Dedifferentiated amniotic fluid mesenchymal stem cell (primary cell): ENCODE measurements around the gene MYLK4.
"Not testable (repeated sequence)": the region's sequence is repeated elsewhere in the genome, so short reads cannot be mapped to it uniquely, and the experiment has no call there.

ENCODE experiments used
- DNase-seq: peaks from one replicate; pipeline ENCODE4 v3.0.0-alpha.2; 2016; ENCODE audit errors: extremely low spot score

MYLK4 gene

DNA sequence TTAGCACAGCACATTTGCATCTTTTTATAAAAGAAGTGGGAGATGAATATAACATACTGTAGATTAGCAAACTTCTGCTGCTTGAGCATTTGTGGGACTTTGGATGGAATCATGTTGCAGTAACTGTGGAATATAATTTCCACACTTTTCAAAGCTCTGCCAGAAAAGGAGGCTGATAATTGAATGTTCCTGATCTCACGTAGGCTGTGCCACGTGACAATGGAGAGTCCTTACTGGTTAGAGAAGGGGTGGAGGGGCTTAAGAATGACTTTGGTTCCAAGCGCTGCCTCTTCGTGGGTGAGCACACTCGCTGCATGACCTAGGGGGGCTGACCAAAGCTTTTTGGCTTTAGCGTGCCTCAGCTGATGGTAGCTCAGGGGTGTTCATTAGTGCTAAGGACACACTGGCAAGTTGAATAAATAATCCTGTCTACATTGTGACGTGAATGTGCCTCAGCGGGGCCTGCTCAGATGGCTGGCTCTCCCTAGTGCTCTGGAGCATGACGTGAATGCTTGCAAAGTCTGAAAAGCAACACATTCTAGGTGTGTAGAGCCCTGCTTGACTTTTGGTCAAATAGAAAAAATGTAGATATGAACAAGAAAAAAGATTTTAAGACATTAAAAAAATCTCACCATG, 29.5 kb upstream of the MYLK4 start:
- no peak for DNase-seq

GRCh38 chr6:2777249-2777648, 26.5 kb upstream of the MYLK4 start:
- DNase-seq = no peak

DNA sequence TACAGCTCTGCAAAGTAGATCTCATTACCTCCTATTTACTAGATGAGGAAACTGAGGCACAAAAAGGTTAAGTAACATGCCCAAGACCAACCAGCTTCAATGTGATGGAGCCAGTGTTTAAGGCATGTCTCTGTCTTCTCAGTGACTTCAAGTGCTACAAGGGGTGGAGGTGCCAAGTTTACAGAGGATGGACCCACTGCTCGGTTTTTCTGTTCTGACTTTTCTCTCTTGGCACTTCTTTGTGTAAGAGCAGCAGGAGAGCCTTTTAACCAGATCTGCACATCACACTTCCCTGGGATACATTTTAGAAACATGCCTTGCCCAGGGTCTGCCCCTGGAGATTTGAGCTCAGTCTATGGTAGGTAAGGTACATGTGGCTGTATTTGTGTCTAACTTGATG, 24.3 kb upstream of the MYLK4 start:
- no peak for DNase-seq

DNA sequence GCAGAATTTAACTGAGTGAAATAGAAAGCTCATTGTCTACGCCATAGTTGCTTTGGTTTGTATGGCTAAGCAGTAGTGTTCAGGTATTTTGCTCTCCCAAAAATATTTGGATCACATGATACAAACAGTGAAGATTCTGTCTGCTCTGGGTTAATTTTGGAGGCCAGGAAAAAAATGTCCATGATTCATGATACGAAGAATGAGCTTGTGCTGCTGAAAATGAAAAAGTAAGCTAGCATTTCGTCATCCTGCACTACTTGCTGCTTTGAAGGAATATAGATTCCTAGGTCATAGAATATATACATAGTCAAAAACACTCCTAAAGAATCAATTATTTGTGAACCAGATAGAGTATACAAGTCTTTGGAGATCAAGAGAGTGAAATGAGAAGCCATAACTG, 22.7 kb upstream of the MYLK4 start:
- DNase-seq = peak; percentile 66

GRCh38 chr6:2772840-2773239, 22.1 kb upstream of the MYLK4 start:
- DNase-seq = no peak

GRCh38 chr6:2771079-2771478, 20.4 kb upstream of the MYLK4 start:
- DNase-seq = no peak

DNA sequence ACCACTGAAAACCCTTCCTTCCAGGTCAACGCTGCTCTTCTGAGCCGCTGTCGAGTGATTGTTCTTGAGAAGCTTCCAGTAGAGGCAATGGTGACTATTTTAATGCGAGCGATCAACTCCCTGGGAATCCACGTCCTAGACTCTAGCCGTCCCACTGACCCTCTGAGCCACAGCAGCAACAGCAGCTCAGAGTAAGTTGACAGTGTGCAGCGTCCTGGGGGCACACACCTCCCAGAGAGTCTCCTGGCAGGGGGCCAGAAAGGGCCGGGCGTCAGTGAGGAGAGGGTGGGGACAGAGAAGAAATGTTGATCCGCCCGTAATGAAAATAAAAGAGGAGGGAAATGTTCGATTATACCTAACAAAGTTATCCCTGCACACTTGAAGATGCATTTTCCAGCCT, 19.4 kb upstream of the MYLK4 start:
- DNase-seq = no peak

DNA sequence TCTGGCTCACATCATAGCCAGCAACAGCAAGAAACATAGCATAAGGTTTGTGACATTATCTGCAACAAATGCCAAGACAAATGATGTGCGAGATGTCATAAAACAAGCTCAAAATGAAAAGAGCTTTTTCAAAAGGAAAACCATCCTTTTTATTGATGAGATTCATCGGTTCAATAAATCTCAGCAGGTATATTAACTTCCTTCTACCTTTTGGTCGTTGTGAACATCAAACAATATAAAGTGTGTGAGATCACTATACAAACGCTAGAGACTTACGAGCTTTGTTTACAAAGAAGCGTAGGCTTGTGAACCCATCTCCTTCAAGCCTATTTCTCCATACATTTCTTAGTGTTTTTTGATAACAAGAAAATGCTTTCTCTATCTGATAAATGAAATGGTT, 18.0 kb upstream of the MYLK4 start:
- no peak for DNase-seq

DNA sequence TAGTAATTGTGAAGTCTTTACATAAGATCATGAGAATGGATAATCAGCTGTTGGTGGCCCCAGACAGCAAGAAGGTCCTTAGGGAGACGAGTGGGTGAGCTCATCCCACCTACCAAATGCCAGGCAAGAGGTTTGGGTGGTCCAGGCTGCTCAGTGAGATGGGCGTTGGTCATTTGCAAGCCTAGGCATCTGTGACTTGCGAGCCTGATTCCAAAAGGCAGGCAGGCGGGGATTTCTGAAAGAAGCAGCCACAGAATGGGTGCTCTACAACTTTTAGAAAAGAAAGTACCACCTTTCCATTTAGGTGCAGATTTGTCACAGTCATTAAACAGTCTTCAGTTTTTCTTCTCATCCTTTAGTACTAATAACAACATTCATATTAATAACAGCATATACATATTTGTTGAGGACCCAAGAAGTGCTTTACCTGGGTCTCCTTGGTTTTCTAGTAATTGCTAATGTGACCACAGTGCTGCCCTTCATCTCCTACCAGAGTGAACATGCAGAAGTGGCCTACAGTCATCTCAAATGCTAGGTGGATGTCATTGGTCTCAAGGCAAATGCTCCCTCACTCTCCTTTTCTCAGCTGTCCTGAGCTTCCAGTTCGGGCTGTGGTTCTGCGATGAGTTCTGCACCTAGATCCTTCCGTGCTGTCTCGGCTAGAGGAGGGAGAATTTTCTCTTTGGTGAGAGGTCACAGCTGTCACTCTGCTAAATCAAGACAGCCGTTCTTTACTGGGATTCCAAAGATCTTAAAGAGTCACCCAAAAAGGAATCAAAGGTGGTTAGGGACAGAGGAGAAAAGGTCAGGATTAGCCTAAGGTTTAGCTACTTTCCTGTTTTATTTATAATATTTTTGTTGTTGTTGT, 17.2 kb upstream of the MYLK4 start:
- no peak for DNase-seq

DNA sequence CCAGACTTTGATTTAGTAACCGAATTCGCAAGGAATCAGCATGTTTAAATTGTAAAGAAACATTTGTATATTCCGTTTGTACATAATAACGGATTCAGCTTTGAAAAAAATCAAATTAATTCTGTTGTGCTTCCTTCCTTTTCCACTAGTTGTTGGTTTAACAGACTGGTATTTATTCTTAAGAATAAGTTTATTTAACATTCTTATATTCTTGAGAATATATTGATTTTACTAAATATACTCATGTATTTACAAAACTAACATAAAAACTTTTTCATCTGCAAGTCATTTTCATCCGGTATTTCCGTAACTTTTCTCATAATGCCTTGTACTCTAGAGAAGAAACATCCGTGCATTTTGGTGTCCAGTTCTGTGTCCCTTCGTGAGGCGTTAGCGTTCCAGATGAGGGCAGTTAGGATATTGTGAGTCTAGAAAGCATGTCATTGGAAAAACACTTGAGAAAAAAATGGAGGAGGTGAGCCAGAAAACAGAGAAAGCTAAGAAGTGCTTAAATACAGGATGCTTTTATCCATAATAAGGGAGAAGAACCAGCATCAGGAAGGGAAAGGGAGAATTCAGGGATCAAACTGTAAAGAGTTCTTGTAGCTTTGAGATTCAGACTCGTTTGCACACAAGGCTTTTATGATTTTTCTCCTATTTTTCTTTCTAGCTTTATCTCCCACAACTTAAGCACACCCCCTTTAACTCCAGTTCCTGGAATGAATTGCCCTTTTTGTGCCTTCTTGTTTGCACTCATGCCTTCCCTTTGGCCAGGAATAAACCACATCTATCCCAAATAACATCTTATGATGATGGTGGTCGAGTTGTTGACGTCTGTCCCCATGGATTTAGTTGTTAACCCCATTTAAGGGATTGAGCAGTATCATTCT, 16.3 kb upstream of the MYLK4 start:
- DNase-seq = peak; percentile 27

GRCh38 chr6:2765896-2766766, 15.4 kb upstream of the MYLK4 start:
- DNase-seq = no peak

DNA sequence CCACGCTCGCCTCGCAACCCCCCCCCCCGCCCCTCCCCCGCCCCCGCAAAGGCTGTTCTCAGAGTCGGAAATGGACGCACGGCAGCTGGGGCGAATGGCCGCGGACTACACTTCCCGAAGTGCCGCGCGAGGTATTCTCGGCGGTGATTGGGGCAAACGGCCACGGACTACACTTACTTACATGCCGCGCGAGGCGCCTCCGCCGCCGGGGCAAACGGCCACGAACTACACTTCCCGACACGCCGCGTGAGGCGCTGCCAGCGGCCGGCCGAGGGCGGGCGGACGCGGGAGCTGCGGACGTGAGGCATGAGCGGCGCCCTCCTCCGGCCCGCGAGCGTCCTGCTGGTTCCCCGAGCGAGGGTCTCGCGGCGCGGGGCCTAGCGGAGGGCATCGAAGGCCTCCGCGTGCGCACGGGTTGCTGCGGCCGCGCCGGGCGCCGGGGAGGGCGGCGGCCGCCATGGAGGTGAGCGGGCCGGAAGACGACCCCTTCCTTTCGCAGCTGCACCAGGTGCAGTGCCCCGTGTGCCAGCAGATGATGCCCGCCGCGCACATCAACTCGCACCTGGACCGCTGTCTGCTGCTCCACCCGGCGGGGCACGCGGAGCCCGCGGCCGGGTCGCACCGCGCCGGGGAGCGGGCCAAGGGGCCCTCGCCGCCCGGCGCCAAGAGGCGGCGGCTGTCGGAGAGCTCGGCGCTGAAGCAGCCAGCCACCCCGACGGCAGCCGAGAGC, 14.6 kb upstream of the MYLK4 start, which contains the start of gene WRNIP1:
TSS of gene WRNIP1 (plus strand) at position 228 of the 730 bp plus-strand sequence. CDS start at position 458, 230 bp downstream.
- DNase-seq = peak; percentile 99

- peak; percentile 79 for DNase-seq
Measured at GRCh38 chr6:2764610-2765165, 14.0 kb upstream of the MYLK4 start.

GRCh38 chr6:2763876-2764540, 13.3 kb upstream of the MYLK4 start:
- no peak for DNase-seq

GRCh38 chr6:2763345-2763841, 12.7 kb upstream of the MYLK4 start:
- DNase-seq = no peak

DNA sequence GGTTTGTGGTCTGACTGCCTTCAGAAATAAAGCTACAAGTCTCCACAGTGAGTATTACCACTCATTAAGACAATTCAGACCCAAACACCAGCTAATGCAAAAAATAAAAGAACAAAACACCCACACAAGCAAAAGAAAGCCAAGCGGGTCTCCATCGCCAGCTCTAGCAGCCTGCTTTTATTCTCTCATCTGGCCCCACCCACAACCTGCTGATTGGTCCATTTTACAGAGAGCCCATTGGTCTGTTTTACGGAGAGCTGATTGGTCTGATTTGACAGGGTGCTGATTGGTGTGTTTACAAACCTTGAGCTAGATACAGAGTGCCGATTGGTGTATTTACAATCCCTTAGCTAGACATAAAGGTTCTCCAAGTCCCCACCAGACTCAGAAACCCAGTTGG, 12.1 kb upstream of the MYLK4 start:
- not testable (repeated sequence) for DNase-seq

- no peak for DNase-seq
Measured at GRCh38 chr6:2760882-2761842, 10.4 kb upstream of the MYLK4 start.

- no peak for DNase-seq
Measured at GRCh38 chr6:2758980-2759379, 8.3 kb upstream of the MYLK4 start.
